Esophagus muscularis mucosa (tissue), 4 donors: ENCODE measurements around the gene TCF7. TPM values are rescaled to one million over a fixed set of nuclear protein-coding genes. Genes with fewer than 3 reads are reported as not detected.

Source experiments
- DNase-seq: peaks from one replicate; pipeline ENCODE4 v3.0.0-alpha.2; 2017; ENCODE audit errors: extremely low spot score
- H3K27ac ChIP-seq, 4 donors: fragments of 200-600 bp; sonication (generic); replicated peaks in 1 of 4; 1 replicate in 3 of 4; 2 replicates in 1 of 4; pipeline ENCODE4 v1.5.1; 2016 to 2019; ENCODE audit warnings: mild to moderate bottlenecking in 1 of 4
- H3K27me3 ChIP-seq, 4 donors: fragments of 200-600 bp; sonication (generic); one replicate each; pipeline versions ENCODE4 v1.5.1 to v1.6.0; 2016 to 2019
- H3K36me3 ChIP-seq, 4 donors: fragments of 200-600 bp; sonication (generic); one replicate each; pipeline ENCODE4 v1.5.1; 2016 to 2019
- H3K4me1 ChIP-seq, 4 donors: fragments of 200-600 bp; sonication (generic); one replicate each; pipeline ENCODE4 v1.5.1; 2016 to 2019
- H3K4me3 ChIP-seq, 4 donors: fragments of 200-600 bp; sonication (generic); 1 replicate in 2 of 4; 2 replicates in 2 of 4; pipeline ENCODE4 v1.5.1; 2016 to 2019; ENCODE audit warnings: mild to moderate bottlenecking in 4 of 4, moderate library complexity in 1 of 4
- H3K9me3 ChIP-seq, 4 donors: fragments of 200-600 bp; sonication (generic); 1 replicate in 3 of 4; 2 replicates in 1 of 4; pipeline ENCODE4 v1.5.1; 2016 to 2019
- EP300 ChIP-seq: sonication (generic); formaldehyde crosslinking; IDR thresholded peaks from one replicate; pipeline ENCODE4 v1.6.1; 2017; ENCODE audit warnings: antibody characterized with exemption
- POLR2A ChIP-seq: fragments of 450-650 bp; IDR thresholded peaks from one replicate; pipeline ENCODE4 v1.6.1; 2017; ENCODE audit warnings: antibody characterized with exemption, moderate library complexity, mild to moderate bottlenecking, low read depth
- POLR2AphosphoS5 ChIP-seq, 2 donors: sonication (generic); formaldehyde crosslinking; IDR thresholded peaks; one replicate each; pipeline ENCODE4 v1.6.1; 2017; ENCODE audit warnings: antibody characterized with exemption in 2 of 2
- WGBS: methylation state at CpG from one replicate; pipeline ENCODE4 v1.1.5; 2018; 5-methylcytosine and 5-hydroxymethylcytosine counted together
- intact Hi-C: fragments of 100-400 bp; cut with DNase I; formaldehyde crosslinking; loops from one replicate; pipeline ENCODE4 v1.15.1; 2023
- total RNA-seq, 4 donors: library from RNA; depleted of rRNA; stranded (reverse); fragments of >200 nt; gene quantifications; one replicate each; pipeline versions ENCODE4 v1.1.0 to v1.2.1, GENCODE V29; 2016
- TF ChIP-seq, protein P1 (sequence below), 3 experiments: fragments of 200-600 bp in 2 of 3; fragments of 450-650 bp in 1 of 3; sonication (generic) in 2 of 3; IDR thresholded peaks; one replicate each; pipeline ENCODE4 v1.5.1; 2017 to 2019; ENCODE audit warnings: antibody characterized with exemption in 3 of 3, mild to moderate bottlenecking in 2 of 3, moderate library complexity in 1 of 3

The TCF7 gene
- total RNA-seq, 4 donors from 2014 or later = 0.99 to 2.1 (median 1.5) TPM

DNA sequence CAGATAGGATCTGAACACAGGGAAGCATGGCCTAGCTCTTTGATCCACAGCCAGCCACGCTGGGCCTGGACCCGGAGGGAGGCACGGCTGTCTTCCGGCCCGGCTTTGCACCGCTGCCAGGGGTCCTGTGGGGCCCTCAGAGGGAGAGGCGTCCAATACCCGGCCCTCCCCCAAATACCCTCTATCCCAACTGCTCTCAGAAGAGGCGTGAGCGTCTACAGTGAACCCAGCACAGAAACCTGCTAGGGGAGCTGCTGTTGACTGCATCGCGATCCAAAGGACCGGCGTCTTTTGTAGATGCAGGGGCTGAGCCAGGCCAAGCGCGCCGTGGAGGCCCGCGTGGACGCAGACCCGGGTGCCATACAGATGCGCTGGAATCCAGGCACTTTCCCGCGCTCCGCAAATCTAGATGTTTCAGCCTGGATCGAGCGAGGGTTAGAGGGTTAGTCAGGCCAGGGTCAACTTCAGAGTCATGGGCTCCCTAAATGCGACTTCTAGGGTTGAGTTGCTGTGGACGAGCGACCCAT is 1.1 kb upstream of the TCF7 start:
- no peak for TF ChIP-seq POLR2AphosphoS5 (IDR thresholded peaks at IDR 0.05)
- no peak for TF ChIP-seq POLR2A
- TF ChIP-seq, protein P1, sequence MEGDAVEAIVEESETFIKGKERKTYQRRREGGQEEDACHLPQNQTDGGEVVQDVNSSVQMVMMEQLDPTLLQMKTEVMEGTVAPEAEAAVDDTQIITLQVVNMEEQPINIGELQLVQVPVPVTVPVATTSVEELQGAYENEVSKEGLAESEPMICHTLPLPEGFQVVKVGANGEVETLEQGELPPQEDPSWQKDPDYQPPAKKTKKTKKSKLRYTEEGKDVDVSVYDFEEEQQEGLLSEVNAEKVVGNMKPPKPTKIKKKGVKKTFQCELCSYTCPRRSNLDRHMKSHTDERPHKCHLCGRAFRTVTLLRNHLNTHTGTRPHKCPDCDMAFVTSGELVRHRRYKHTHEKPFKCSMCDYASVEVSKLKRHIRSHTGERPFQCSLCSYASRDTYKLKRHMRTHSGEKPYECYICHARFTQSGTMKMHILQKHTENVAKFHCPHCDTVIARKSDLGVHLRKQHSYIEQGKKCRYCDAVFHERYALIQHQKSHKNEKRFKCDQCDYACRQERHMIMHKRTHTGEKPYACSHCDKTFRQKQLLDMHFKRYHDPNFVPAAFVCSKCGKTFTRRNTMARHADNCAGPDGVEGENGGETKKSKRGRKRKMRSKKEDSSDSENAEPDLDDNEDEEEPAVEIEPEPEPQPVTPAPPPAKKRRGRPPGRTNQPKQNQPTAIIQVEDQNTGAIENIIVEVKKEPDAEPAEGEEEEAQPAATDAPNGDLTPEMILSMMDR (IDR thresholded peaks at IDR 0.05) = no peak
- TF ChIP-seq EP300 = no peak
- Histone ChIP-seq H3K9me3 (no peaks in the 10 kb centered on the region), H3K27me3 (peaks cover 0 to 34% (median 13%) of the 10 kb centered on the region in 4 donors), H3K4me1 (peaks cover 17 to 25% (median 24%) of the 10 kb centered on the region in 4 donors), H3K4me3 (peak overlapping the region; percentile 59 to 62 (median 62)), H3K36me3 (no peaks in the 10 kb centered on the region), H3K27ac (no peak overlapping the region)
- intact Hi-C loops = no loop called here
- no peak for DNase-seq
- WGBS = 11% methylated on average over 7 of the region's 30 CpGs

DNA sequence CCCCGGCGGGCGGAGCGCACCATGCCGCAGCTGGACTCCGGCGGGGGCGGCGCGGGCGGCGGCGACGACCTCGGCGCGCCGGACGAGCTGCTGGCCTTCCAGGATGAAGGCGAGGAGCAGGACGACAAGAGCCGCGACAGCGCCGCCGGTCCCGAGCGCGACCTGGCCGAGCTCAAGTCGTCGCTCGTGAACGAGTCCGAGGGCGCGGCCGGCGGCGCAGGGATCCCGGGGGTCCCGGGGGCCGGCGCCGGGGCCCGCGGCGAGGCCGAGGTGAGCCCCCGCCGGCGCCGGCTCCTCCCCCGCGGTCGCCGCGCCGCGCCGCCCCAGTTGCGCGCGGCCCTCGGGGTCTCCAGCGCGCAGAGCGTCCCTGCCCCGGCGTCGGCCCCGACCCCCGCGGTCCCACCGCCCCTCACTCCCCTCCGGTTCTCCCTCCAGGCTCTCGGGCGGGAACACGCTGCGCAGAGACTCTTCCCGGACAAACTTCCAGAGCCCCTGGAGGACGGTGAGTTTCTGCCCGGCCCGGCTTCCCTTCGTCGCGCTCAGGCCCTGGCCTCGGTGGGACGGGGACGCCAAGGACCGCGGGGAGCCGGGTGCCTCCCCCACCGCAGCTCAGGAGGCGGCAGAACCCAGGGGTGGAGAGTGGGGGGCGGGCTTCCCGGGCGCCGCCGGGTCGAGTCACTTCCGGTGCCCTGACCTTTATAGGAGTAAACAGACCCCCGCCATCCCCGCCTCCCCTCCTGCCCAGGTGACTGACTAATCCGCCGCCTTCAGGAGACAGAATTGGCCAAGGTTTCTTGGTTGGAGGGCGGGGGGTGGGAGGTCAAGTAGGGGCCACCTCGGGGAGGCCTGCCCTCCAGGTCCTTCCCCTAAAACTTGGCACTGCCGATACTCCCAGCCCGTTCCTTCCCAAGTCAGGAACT is 665 bp downstream of the TCF7 start:
- 64% methylated on average over 2 of the region's 110 CpGs for WGBS
- intact Hi-C loops = no loop called here
- no peak for DNase-seq
- Histone ChIP-seq H3K27me3 (peaks cover 0 to 30% (median 13%) of the 10 kb centered on the region in 4 donors), H3K4me3 (peak overlapping the region; percentile 59 to 62 (median 62)), H3K4me1 (peaks cover 17 to 25% (median 24%) of the 10 kb centered on the region in 4 donors), H3K36me3 (no peaks in the 10 kb centered on the region), H3K27ac (peak overlapping the region in 2 of 4 donors; percentile 29 to 61), H3K9me3 (no peaks in the 10 kb centered on the region)
- TF ChIP-seq POLR2A (no peak), EP300 (no peak), POLR2AphosphoS5 (IDR thresholded peaks at IDR 0.05) (no peak)
- TF ChIP-seq, protein P1 (IDR thresholded peaks at IDR 0.05) = no peak

DNA sequence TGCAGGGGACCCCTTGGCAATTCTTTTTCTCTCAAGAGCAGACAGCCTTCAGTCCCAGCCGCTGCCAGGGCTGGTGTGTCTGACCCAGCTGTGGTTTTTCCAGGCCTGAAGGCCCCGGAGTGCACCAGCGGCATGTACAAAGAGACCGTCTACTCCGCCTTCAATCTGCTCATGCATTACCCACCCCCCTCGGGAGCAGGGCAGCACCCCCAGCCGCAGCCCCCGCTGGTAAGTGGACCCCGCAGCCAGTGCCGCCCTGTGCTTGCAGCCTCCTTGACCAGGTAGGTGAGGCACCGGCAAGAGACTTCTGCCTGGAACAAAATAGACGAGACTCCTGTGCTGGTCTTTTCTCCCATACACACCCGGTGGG is 1.3 kb downstream of the TCF7 start:
- WGBS = 89% methylated on average over 12 of the region's 13 CpGs
- H3K9me3 ChIP-seq = no peaks in the 10 kb centered on the region
- TF ChIP-seq, protein P1 (IDR thresholded peaks at IDR 0.05) = no peak
- TF ChIP-seq EP300 (no peak), POLR2AphosphoS5 (IDR thresholded peaks at IDR 0.05) (no peak)
- no peaks in the 10 kb centered on the region for H3K36me3 ChIP-seq
- intact Hi-C loops = no loop called here
- peak overlapping the region in 3 of 4 donors; percentile 59 to 62 (median 61) for H3K4me3 ChIP-seq
- peaks cover 17 to 25% (median 24%) of the 10 kb centered on the region in 4 donors for H3K4me1 ChIP-seq
- H3K27me3 ChIP-seq = peaks cover 0 to 30% (median 13%) of the 10 kb centered on the region in 4 donors
- no peak for DNase-seq
- H3K27ac ChIP-seq = peak overlapping the region in 1 of 4 donors; percentile 61

DNA sequence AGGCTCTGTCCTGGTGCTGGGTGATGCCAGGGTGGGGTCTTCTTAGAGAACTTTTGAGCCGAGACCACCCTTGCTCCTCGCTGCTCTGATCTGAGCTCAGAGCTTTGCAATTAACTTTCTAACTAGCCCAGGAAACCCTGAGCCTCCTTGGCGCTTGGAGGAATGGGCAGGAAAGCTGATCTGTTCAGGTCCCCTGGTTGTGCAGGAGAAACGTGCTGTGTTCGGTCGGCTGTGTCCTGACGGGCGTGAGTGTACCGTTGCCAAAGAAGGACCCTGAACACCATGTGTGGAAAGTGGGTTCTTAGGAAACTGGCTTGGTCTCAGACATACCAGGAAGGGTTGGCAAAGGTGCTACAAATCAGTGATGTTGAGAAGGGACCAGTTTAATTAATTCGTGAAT is 1.8 kb downstream of the TCF7 start:
- no peak overlapping the region for H3K4me3 ChIP-seq
- peaks cover 17 to 25% (median 24%) of the 10 kb centered on the region in 4 donors for H3K4me1 ChIP-seq
- intact Hi-C loops = no loop called here
- no peaks in the 10 kb centered on the region for H3K36me3 ChIP-seq
- no peak overlapping the region for H3K27ac ChIP-seq
- H3K27me3 ChIP-seq = peaks cover 0 to 25% (median 13%) of the 10 kb centered on the region in 4 donors
- WGBS = 95% methylated on average over 10 of the region's 10 CpGs
- no peaks in the 10 kb centered on the region for H3K9me3 ChIP-seq
- no peak for DNase-seq
- TF ChIP-seq POLR2AphosphoS5 (IDR thresholded peaks at IDR 0.05) (no peak), POLR2A (no peak), EP300 (no peak)
- TF ChIP-seq, protein P1 (IDR thresholded peaks at IDR 0.05) = no peak
